ENCODE data around the gene BOK. TPM values are rescaled to one million over a fixed set of nuclear protein-coding genes. Genes with fewer than 3 reads are reported as not detected.

Gene BOK
- total and polyA plus RNA-seq, 2 of the 13 experiments (the other 11 are each of a cell fraction or from before 2014, with no cell fraction given) = 35.5 to 39.2 TPM

DNA sequence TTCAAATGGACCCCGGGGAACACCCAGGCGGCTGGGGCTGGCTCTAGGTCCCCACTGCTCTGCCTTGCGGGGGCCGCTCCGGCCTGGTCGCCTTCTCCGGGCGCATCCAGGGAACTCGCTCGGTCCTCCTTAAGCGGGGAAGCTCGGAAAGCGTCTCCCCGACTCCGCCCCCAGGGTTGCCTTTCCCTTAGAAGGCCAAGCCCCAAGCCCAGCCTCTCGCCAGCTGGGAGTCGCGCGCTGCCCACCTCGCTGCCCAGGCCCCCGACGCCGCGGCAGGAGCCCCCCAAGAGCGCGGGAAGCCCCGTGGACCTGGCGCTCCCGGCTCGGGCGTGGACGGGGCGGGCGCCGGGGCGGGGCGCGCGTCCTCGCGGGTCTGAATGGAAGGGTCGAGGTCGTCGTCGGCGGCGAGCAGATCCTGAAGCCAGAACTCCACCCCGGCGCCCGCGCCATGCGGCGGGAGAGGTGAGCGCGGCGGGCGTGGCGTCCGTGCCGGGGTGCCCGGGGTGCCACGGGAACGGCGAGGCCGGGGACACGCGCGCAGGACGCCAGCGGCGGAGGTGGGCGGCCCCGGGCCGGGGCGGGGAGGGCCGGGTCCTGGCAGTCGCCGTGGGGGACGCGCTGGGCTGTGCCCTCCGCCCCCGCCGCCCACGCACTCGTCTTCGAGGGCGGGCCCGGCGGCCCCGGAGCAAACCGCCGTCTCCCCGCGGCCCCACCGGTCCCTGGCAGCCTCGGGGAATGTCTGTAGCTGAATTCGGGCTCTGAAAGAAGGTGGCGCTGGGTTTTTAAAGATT lies at the start of gene BOK (continued):
- TF ChIP-seq, protein P1, sequence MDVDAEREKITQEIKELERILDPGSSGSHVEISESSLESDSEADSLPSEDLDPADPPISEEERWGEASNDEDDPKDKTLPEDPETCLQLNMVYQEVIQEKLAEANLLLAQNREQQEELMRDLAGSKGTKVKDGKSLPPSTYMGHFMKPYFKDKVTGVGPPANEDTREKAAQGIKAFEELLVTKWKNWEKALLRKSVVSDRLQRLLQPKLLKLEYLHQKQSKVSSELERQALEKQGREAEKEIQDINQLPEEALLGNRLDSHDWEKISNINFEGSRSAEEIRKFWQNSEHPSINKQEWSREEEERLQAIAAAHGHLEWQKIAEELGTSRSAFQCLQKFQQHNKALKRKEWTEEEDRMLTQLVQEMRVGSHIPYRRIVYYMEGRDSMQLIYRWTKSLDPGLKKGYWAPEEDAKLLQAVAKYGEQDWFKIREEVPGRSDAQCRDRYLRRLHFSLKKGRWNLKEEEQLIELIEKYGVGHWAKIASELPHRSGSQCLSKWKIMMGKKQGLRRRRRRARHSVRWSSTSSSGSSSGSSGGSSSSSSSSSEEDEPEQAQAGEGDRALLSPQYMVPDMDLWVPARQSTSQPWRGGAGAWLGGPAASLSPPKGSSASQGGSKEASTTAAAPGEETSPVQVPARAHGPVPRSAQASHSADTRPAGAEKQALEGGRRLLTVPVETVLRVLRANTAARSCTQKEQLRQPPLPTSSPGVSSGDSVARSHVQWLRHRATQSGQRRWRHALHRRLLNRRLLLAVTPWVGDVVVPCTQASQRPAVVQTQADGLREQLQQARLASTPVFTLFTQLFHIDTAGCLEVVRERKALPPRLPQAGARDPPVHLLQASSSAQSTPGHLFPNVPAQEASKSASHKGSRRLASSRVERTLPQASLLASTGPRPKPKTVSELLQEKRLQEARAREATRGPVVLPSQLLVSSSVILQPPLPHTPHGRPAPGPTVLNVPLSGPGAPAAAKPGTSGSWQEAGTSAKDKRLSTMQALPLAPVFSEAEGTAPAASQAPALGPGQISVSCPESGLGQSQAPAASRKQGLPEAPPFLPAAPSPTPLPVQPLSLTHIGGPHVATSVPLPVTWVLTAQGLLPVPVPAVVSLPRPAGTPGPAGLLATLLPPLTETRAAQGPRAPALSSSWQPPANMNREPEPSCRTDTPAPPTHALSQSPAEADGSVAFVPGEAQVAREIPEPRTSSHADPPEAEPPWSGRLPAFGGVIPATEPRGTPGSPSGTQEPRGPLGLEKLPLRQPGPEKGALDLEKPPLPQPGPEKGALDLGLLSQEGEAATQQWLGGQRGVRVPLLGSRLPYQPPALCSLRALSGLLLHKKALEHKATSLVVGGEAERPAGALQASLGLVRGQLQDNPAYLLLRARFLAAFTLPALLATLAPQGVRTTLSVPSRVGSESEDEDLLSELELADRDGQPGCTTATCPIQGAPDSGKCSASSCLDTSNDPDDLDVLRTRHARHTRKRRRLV (CRISPR knock-in tag; IDR thresholded peaks at IDR 0.05) = no peak
- TF ChIP-seq, protein P2, sequence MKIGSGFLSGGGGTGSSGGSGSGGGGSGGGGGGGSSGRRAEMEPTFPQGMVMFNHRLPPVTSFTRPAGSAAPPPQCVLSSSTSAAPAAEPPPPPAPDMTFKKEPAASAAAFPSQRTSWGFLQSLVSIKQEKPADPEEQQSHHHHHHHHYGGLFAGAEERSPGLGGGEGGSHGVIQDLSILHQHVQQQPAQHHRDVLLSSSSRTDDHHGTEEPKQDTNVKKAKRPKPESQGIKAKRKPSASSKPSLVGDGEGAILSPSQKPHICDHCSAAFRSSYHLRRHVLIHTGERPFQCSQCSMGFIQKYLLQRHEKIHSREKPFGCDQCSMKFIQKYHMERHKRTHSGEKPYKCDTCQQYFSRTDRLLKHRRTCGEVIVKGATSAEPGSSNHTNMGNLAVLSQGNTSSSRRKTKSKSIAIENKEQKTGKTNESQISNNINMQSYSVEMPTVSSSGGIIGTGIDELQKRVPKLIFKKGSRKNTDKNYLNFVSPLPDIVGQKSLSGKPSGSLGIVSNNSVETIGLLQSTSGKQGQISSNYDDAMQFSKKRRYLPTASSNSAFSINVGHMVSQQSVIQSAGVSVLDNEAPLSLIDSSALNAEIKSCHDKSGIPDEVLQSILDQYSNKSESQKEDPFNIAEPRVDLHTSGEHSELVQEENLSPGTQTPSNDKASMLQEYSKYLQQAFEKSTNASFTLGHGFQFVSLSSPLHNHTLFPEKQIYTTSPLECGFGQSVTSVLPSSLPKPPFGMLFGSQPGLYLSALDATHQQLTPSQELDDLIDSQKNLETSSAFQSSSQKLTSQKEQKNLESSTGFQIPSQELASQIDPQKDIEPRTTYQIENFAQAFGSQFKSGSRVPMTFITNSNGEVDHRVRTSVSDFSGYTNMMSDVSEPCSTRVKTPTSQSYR (CRISPR knock-in tag; IDR thresholded peaks at IDR 0.05; ENCODE audit: borderline replicate concordance) = 0 out of 2 replicates have a peak, but pooled peaks have one; percentile 8
- TF ChIP-seq SP140L (CRISPR knock-in tag; IDR thresholded peaks at IDR 0.05; ENCODE audit: borderline replicate concordance) (no peak), DNMT1 (CRISPR knock-in tag; IDR thresholded peaks at IDR 0.05) (no peak), ELK4 (CRISPR knock-in tag; IDR thresholded peaks at IDR 0.05; ENCODE audit: borderline replicate concordance) (no peak), ZNF878 (CRISPR knock-in tag; IDR thresholded peaks at IDR 0.05) (no peak), AHDC1 (CRISPR knock-in tag; IDR thresholded peaks at IDR 0.05; ENCODE audit: borderline replicate concordance) (no peak), PHF20 (CRISPR knock-in tag; IDR thresholded peaks at IDR 0.05) (no peak), STAT6 (CRISPR knock-in tag; IDR thresholded peaks at IDR 0.05; ENCODE audit: borderline replicate concordance) (no peak)
